Astrocyte (in vitro differentiated cells and primary cell): ENCODE measurements around the gene SH3PXD2B. TPM values are rescaled to one million over a fixed set of nuclear protein-coding genes. Genes with fewer than 3 reads are reported as not detected.
A peak's percentile ranks its signal among the peaks of the same experiment; 100 is the strongest.

Experiments used
- DNase-seq: peaks from one replicate; pipeline ENCODE4 v3.0.0-alpha.2; 2010; ENCODE audit warnings: low read depth
- FAIRE-seq: peaks from 2 replicates; lab custom pipeline; 2011; peaks lifted over from hg19 to GRCh38; lab: Jason Lieb, UNC
- H2AFZ ChIP-seq: 2 replicates; pipeline ENCODE4 v1.6.0; 2012; ENCODE audit warnings: low read depth, low read length, inconsistent platforms
- H3K27ac ChIP-seq: 2 replicates; pipeline ENCODE4 v1.5.1; 2011; ENCODE audit warnings: low read depth, low read length, inconsistent platforms
- H3K27me3 ChIP-seq: 2 replicates; pipeline ENCODE4 v1.6.0; 2011; ENCODE audit warnings: low read length, inconsistent platforms; ENCODE audit not compliant: insufficient read depth
- H3K36me3 ChIP-seq: 2 replicates; pipeline ENCODE4 v1.5.1; 2011; ENCODE audit warnings: low read length, inconsistent platforms; ENCODE audit not compliant: insufficient read depth
- H3K4me1 ChIP-seq: 2 replicates; pipeline ENCODE4 v1.5.1; 2011; ENCODE audit warnings: low read length, inconsistent platforms; ENCODE audit not compliant: insufficient read depth
- H3K4me2 ChIP-seq: 2 replicates; pipeline ENCODE4 v1.6.0; 2012; ENCODE audit warnings: low read length, inconsistent platforms
- H3K4me3 ChIP-seq: 2 replicates; pipeline ENCODE4 v1.5.1; 2011; ENCODE audit warnings: low read depth, mild to moderate bottlenecking, low read length, inconsistent platforms; ENCODE audit not compliant: insufficient read depth
- H3K79me2 ChIP-seq: 2 replicates; pipeline ENCODE4 v1.6.0; 2012; ENCODE audit warnings: mild to moderate bottlenecking, low read length, inconsistent platforms; ENCODE audit not compliant: insufficient read depth
- H3K9ac ChIP-seq: 2 replicates; pipeline ENCODE4 v1.6.0; 2012; ENCODE audit warnings: mild to moderate bottlenecking, low read length, inconsistent platforms
- H3K9me3 ChIP-seq: 2 replicates; pipeline ENCODE4 v1.5.1; 2012; ENCODE audit warnings: low read depth, mild to moderate bottlenecking, low read length, inconsistent platforms; ENCODE audit not compliant: insufficient read depth
- H4K20me1 ChIP-seq: 2 replicates; pipeline ENCODE4 v1.6.0; 2012; ENCODE audit warnings: low read length, inconsistent platforms; ENCODE audit not compliant: insufficient read depth
- H3K27ac Mint-ChIP-seq: one replicate; pipeline ENCODE4 v1.8.0; 2021; ENCODE audit warnings: mild to moderate bottlenecking, mixed read lengths; ENCODE audit not compliant: unreplicated experiment
- H3K27me3 Mint-ChIP-seq: one replicate; pipeline ENCODE4 v1.8.0; 2021; ENCODE audit warnings: low read depth, mixed read lengths; ENCODE audit not compliant: unreplicated experiment
- H3K36me3 Mint-ChIP-seq: one replicate; pipeline ENCODE4 v1.8.0; 2021; ENCODE audit warnings: low read depth, mixed read lengths; ENCODE audit not compliant: unreplicated experiment
- H3K4me1 Mint-ChIP-seq: one replicate; pipeline ENCODE4 v1.8.0; 2021; ENCODE audit warnings: low read depth, mixed read lengths; ENCODE audit not compliant: unreplicated experiment
- H3K4me3 Mint-ChIP-seq: one replicate; pipeline ENCODE4 v1.8.0; 2021; ENCODE audit warnings: mild to moderate bottlenecking, moderate library complexity, mixed read lengths; ENCODE audit not compliant: unreplicated experiment
- H3K9me3 Mint-ChIP-seq: one replicate; pipeline ENCODE4 v1.8.0; 2021; ENCODE audit warnings: mild to moderate bottlenecking, mixed read lengths; ENCODE audit not compliant: unreplicated experiment
- CTCF ChIP-seq: IDR thresholded peaks from 2 replicates; pipeline ENCODE4 v1.5.1; 2011; ENCODE audit warnings: low read depth, mild to moderate bottlenecking, inconsistent platforms, low read length, moderate library complexity; ENCODE audit not compliant: insufficient read depth
- EZH2 ChIP-seq: IDR thresholded peaks from 2 replicates; pipeline ENCODE4 v1.6.1; 2012; ENCODE audit warnings: mild to moderate bottlenecking, low read length, inconsistent platforms; ENCODE audit not compliant: insufficient read depth
- total RNA-seq: library from RNA; stranded (reverse); gene quantifications from 2 replicates; pipeline ENCODE4 v1.2.1, GENCODE V29; 2021

SH3PXD2B gene
- total RNA-seq, 1 donor from 2014 or later = 66.0 TPM

- DNase-seq = no peak
Measured at GRCh38 chr5:172380301-172380986, 73.9 kb downstream of the SH3PXD2B start.

GRCh38 chr5:172379481-172379880 lies 74.8 kb downstream of the SH3PXD2B start:
- Mint-ChIP-seq H3K27ac (no peak overlapping the region), H3K4me3 (no peak overlapping the region), H3K4me1 (peaks cover 4% of the 10 kb centered on the region), H3K27me3 (no peaks in the 10 kb centered on the region), H3K9me3 (peaks cover 2% of the 10 kb centered on the region), H3K36me3 (peaks cover 35% of the 10 kb centered on the region)
- Histone ChIP-seq H3K79me2 (no peaks in the 10 kb centered on the region), H3K9me3 (no peaks in the 10 kb centered on the region), H3K36me3 (peaks cover 23% of the 10 kb centered on the region), H3K9ac (no peak overlapping the region), H4K20me1 (peaks cover 58% of the 10 kb centered on the region), H3K27ac (no peak overlapping the region), H2AFZ (no peak overlapping the region), H3K4me1 (peaks cover 20% of the 10 kb centered on the region), H3K27me3 (no peaks in the 10 kb centered on the region), H3K4me3 (no peak overlapping the region), H3K4me2 (no peak overlapping the region)
- FAIRE-seq (no peak), DNase-seq (no peak)
- TF ChIP-seq CTCF (no peak), EZH2 (no peak)

More at GRCh38 chr5:172380301-172380986, 73.9 kb downstream of the SH3PXD2B start:
- Mint-ChIP-seq H3K27ac (no peak overlapping the region), H3K27me3 (no peaks in the 10 kb centered on the region), H3K9me3 (peaks cover 2% of the 10 kb centered on the region), H3K36me3 (peaks cover 32% of the 10 kb centered on the region), H3K4me3 (no peak overlapping the region), H3K4me1 (peaks cover 4% of the 10 kb centered on the region)
- peaks cover 20% of the 10 kb centered on the region for H3K4me1 ChIP-seq
- no peaks in the 10 kb centered on the region for H3K79me2 ChIP-seq
- peaks cover 23% of the 10 kb centered on the region for H3K36me3 ChIP-seq
- no peak overlapping the region for H2AFZ ChIP-seq
- H3K4me2 ChIP-seq = peak overlapping the region; percentile 3
- no peak for TF ChIP-seq EZH2
- no peak for TF ChIP-seq CTCF
- H3K27ac ChIP-seq = no peak overlapping the region
- H3K9me3 ChIP-seq = no peaks in the 10 kb centered on the region
- H3K27me3 ChIP-seq = no peaks in the 10 kb centered on the region
- H4K20me1 ChIP-seq = peaks cover 62% of the 10 kb centered on the region
- no peak overlapping the region for H3K4me3 ChIP-seq
- FAIRE-seq = no peak
- no peak overlapping the region for H3K9ac ChIP-seq

- H4K20me1 ChIP-seq = peaks cover 57% of the 10 kb centered on the region
- H3K27me3 Mint-ChIP-seq = no peaks in the 10 kb centered on the region
- TF ChIP-seq CTCF (no peak), EZH2 (no peak)
- H3K4me3 ChIP-seq = no peak overlapping the region
- H3K4me2 ChIP-seq = no peak overlapping the region
- H3K4me3 Mint-ChIP-seq = no peak overlapping the region
- no peak overlapping the region for H3K27ac Mint-ChIP-seq
- no peak overlapping the region for H3K9ac ChIP-seq
- H3K27me3 ChIP-seq = no peaks in the 10 kb centered on the region
- no peaks in the 10 kb centered on the region for H3K9me3 ChIP-seq
- H3K79me2 ChIP-seq = no peaks in the 10 kb centered on the region
- DNase-seq = no peak
- H3K9me3 Mint-ChIP-seq = no peaks in the 10 kb centered on the region
- H3K36me3 ChIP-seq = peaks cover 31% of the 10 kb centered on the region
- no peak overlapping the region for H3K27ac ChIP-seq
- FAIRE-seq = no peak
- H3K4me1 ChIP-seq = peaks cover 11% of the 10 kb centered on the region
- H3K4me1 Mint-ChIP-seq = no peaks in the 10 kb centered on the region
- H3K36me3 Mint-ChIP-seq = peaks cover 40% of the 10 kb centered on the region
- no peak overlapping the region for H2AFZ ChIP-seq
Measured at GRCh38 chr5:172377856-172378255, 76.5 kb downstream of the SH3PXD2B start.
